H1 (cell line): Measurements from ENCODE around the gene SCART1. TPM values are rescaled to one million over a fixed set of nuclear protein-coding genes. Genes with fewer than 3 reads are reported as not detected.

Experiments used
- CTCF ChIA-PET: fragments of 300-600 bp; sonication (Branson Sonifier 250); formaldehyde crosslinking; loops from one replicate; lab custom pipeline; 2021; ENCODE audit not compliant: partially characterized antibody; lab: Charles Lee
- POLR2A ChIA-PET: fragments of 300-600 bp; sonication (Branson Sonifier 250); formaldehyde crosslinking; loops from one replicate; lab custom pipeline; 2021; ENCODE audit warnings: inconsistent platforms; ENCODE audit not compliant: partially characterized antibody; lab: Charles Lee
- DNase-seq, 2 experiments: peaks; one replicate each; pipeline versions ENCODE4 v3.0.0 to v3.0.0-alpha.2; 2010 to 2022; ENCODE audit warnings: low spot score in 2 of 2, low read depth in 1 of 2, mixed read lengths in 1 of 2
- FAIRE-seq: peaks from 2 replicates; lab custom pipeline; 2011; peaks lifted over from hg19 to GRCh38; lab: Jason Lieb, UNC
- H2AFZ ChIP-seq: 2 replicates; pipeline ENCODE4 v1.8.1; 2012; ENCODE audit warnings: low read length, inconsistent platforms
- H2AK5ac ChIP-seq: 2 replicates; pipeline ENCODE4 v1.6.1; 2013; ENCODE audit warnings: low read depth, low read length
- H2BK120ac ChIP-seq: replicated peaks from 2 replicates; pipeline ENCODE3; 2013; ENCODE audit warnings: low read depth, low read length, inconsistent platforms
- H2BK12ac ChIP-seq: 2 replicates; pipeline ENCODE4 v1.6.1; 2013; ENCODE audit warnings: low read depth, low read length
- H2BK15ac ChIP-seq: 2 replicates; pipeline ENCODE4 v1.6.1; 2013; ENCODE audit warnings: low read length
- H2BK20ac ChIP-seq: 2 replicates; pipeline ENCODE4 v1.6.1; 2013; ENCODE audit warnings: low read length
- H2BK5ac ChIP-seq: 2 replicates; pipeline ENCODE4 v1.6.1; 2013; ENCODE audit warnings: low read depth, low read length
- H3K14ac ChIP-seq: 2 replicates; pipeline ENCODE4 v1.6.1; 2013; ENCODE audit warnings: inconsistent platforms; ENCODE audit not compliant: insufficient read length
- H3K18ac ChIP-seq: 2 replicates; pipeline ENCODE4 v1.6.1; 2013; ENCODE audit warnings: low read length; ENCODE audit errors: extremely low read depth
- H3K23ac ChIP-seq: 2 replicates; pipeline ENCODE4 v1.6.1; 2013; ENCODE audit warnings: inconsistent platforms; ENCODE audit not compliant: insufficient read length
- H3K23me2 ChIP-seq: 2 replicates; pipeline ENCODE4 v1.6.1; 2013; ENCODE audit warnings: low read depth, low read length
- H3K27ac ChIP-seq: 2 replicates; pipeline ENCODE4 v1.6.1; 2011; ENCODE audit warnings: low read depth, low read length, inconsistent platforms
- H3K27me3 ChIP-seq, 4 experiments: replicated peaks in 1 of 4; 1 replicate in 1 of 4; 2 replicates in 3 of 4; pipeline versions ENCODE4 v1.6.1 to v1.8.1; 2011 to 2013; ENCODE audit warnings: low read length in 3 of 4, mild to moderate bottlenecking in 3 of 4, inconsistent platforms in 2 of 4, mixed read lengths in 2 of 4, moderate library complexity in 1 of 4; ENCODE audit not compliant: control insufficient read depth in 3 of 4, insufficient read depth in 3 of 4; ENCODE audit errors: extremely low read depth in 1 of 4
- H3K36me3 ChIP-seq, 4 experiments: 2 replicates each; pipeline versions ENCODE4 v1.6.1 to v1.8.1; 2011 to 2013; ENCODE audit warnings: mild to moderate bottlenecking in 4 of 4, low read length in 3 of 4, moderate library complexity in 2 of 4, control low read depth in 1 of 4, inconsistent platforms in 1 of 4; ENCODE audit not compliant: insufficient read depth in 4 of 4, control insufficient read depth in 2 of 4
- H3K4ac ChIP-seq: replicated peaks from 2 replicates; pipeline ENCODE3; 2013; ENCODE audit warnings: low read length, low read depth, mixed read lengths, inconsistent platforms; ENCODE audit not compliant: insufficient read length
- H3K4me1 ChIP-seq, 4 experiments: replicated peaks in 1 of 4; 1 replicate in 1 of 4; 2 replicates in 3 of 4; pipeline versions ENCODE4 v1.6.1 to v1.8.1; 2011 to 2013; ENCODE audit warnings: low read length in 3 of 4, inconsistent platforms in 2 of 4, mixed read lengths in 1 of 4; ENCODE audit not compliant: insufficient read depth in 4 of 4, control insufficient read depth in 3 of 4
- H3K4me2 ChIP-seq, 2 experiments: 2 replicates each; pipeline versions ENCODE4 v1.6.1 to v1.8.1; 2011 to 2013; ENCODE audit warnings: low read depth in 2 of 2, low read length in 2 of 2, control low read depth in 1 of 2, inconsistent platforms in 1 of 2, mild to moderate bottlenecking in 1 of 2; ENCODE audit not compliant: insufficient read depth in 1 of 2
- H3K4me3 ChIP-seq, 4 experiments: fragments of 200-600, 300-600 bp in 1 of 4; sonication (generic), shearing (Covaris generic), sonication (Bioruptor Twin) in 1 of 4; 2 replicates each; pipeline versions ENCODE4 v1.5.1 to v1.8.1; 2011 to 2016; ENCODE audit warnings: low read length in 4 of 4, low read depth in 3 of 4, control low read depth in 2 of 4, inconsistent platforms in 2 of 4, mild to moderate bottlenecking in 2 of 4, mixed read lengths in 1 of 4, moderate library complexity in 1 of 4; ENCODE audit not compliant: insufficient read depth in 2 of 4; ENCODE audit errors: extremely low read depth in 1 of 4
- H3K56ac ChIP-seq: replicated peaks from 2 replicates; pipeline ENCODE3; 2013; ENCODE audit warnings: low read depth, mild to moderate bottlenecking, mixed read lengths, low read length, inconsistent platforms; ENCODE audit not compliant: insufficient read length
- H3K79me1 ChIP-seq: 2 replicates; pipeline ENCODE4 v1.6.1; 2013; ENCODE audit warnings: low read depth, low read length, control low read depth
- H3K79me2 ChIP-seq, 2 experiments: 2 replicates each; pipeline versions ENCODE4 v1.6.1 to v1.8.1; 2012 to 2013; ENCODE audit warnings: low read length in 2 of 2, mild to moderate bottlenecking in 2 of 2, inconsistent platforms in 1 of 2; ENCODE audit not compliant: insufficient read depth in 2 of 2, control insufficient read depth in 1 of 2
- H3K9ac ChIP-seq, 4 experiments: replicated peaks in 1 of 4; 1 replicate in 1 of 4; 2 replicates in 3 of 4; pipeline versions ENCODE4 v1.6.1 to v1.8.1; 2011 to 2013; ENCODE audit warnings: low read depth in 3 of 4, low read length in 3 of 4, control low read depth in 2 of 4, mild to moderate bottlenecking in 2 of 4, moderate library complexity in 2 of 4, inconsistent platforms in 1 of 4; ENCODE audit errors: extremely low read depth in 1 of 4
- H3K9me3 ChIP-seq, 2 experiments: 2 replicates each; pipeline versions ENCODE4 v1.6.1 to v1.8.1; 2012 to 2013; ENCODE audit warnings: mild to moderate bottlenecking in 2 of 2, moderate library complexity in 2 of 2, control low read depth in 1 of 2, inconsistent platforms in 1 of 2, low read depth in 1 of 2, low read length in 1 of 2, mixed read lengths in 1 of 2; ENCODE audit not compliant: insufficient read depth in 2 of 2
- H4K20me1 ChIP-seq, 2 experiments: replicated peaks in 1 of 2; 2 replicates each; pipeline versions ENCODE3 to v1.8.1; 2011 to 2013; ENCODE audit warnings: inconsistent platforms in 2 of 2, low read length in 2 of 2, mild to moderate bottlenecking in 1 of 2; ENCODE audit not compliant: insufficient read depth in 2 of 2, control insufficient read depth in 1 of 2
- H4K5ac ChIP-seq: 2 replicates; pipeline ENCODE4 v1.6.1; 2013; ENCODE audit warnings: low read length, low read depth, mixed read lengths, inconsistent platforms; ENCODE audit not compliant: insufficient read length
- H4K8ac ChIP-seq: 2 replicates; pipeline ENCODE4 v1.8.0; 2013; ENCODE audit warnings: mild to moderate bottlenecking, moderate library complexity, low read length, inconsistent platforms; ENCODE audit not compliant: insufficient read depth; ENCODE audit errors: extremely low read depth
- H4K91ac ChIP-seq: replicated peaks from 2 replicates; pipeline ENCODE3; 2013; ENCODE audit warnings: low read length, mixed read lengths, inconsistent platforms; ENCODE audit not compliant: insufficient read length
- CEBPB ChIP-seq: IDR thresholded peaks from 2 replicates; pipeline ENCODE4 v1.6.1; 2012; ENCODE audit warnings: low read depth, low read length
- CHD1 ChIP-seq: IDR thresholded peaks from 2 replicates; pipeline ENCODE4 v1.6.1; 2012; ENCODE audit warnings: low read depth, low read length, improper control_type of control experiment
- GTF2F1 ChIP-seq: IDR thresholded peaks from 2 replicates; pipeline ENCODE4 v1.6.1; 2012; ENCODE audit warnings: low read depth, low read length, improper control_type of control experiment, borderline replicate concordance
- MAX ChIP-seq: IDR thresholded peaks from 2 replicates; pipeline ENCODE4 v1.6.1; 2012; ENCODE audit warnings: inconsistent platforms
- POU5F1 ChIP-seq: IDR thresholded peaks from 2 replicates; pipeline ENCODE4 v1.6.1; 2011; ENCODE audit warnings: low read depth, mild to moderate bottlenecking, low read length, moderate library complexity
- RBBP5 ChIP-seq: IDR thresholded peaks from 2 replicates; pipeline ENCODE4 v1.7.1; 2012; ENCODE audit warnings: low read depth, mild to moderate bottlenecking, inconsistent platforms, low read length, moderate library complexity, borderline replicate concordance
- SP4 ChIP-seq: IDR thresholded peaks from 2 replicates; pipeline ENCODE4 v1.6.1; 2012; ENCODE audit warnings: low read length, inconsistent platforms
- TBP ChIP-seq: IDR thresholded peaks from 2 replicates; pipeline ENCODE4 v1.6.1; 2011; ENCODE audit warnings: low read depth, low read length, improper control_type of control experiment
- polyA plus RNA-seq, 7 experiments: library from polyadenylated mRNA; depleted of rRNA in 3 of 7; stranded (reverse) in 5 of 7; unstranded in 2 of 7; fragments of >200 nt in 5 of 7; fragments of 200-250 nt in 2 of 7; gene quantifications; 1 replicate in 5 of 7; 2 replicates in 1 of 7; 4 replicates in 1 of 7; pipeline versions ENCODE4 v1.2.1 to v1.2.3, GENCODE V29; 2011 to 2013; ENCODE audit warnings: missing spikeins in 2 of 7, mixed read lengths in 2 of 7
- total RNA-seq: library from RNA; stranded (reverse); fragmentation: NEBNext Ultra II Directional; extraction: Animal tissue kit (Norgen Biotek cat#: 25700); gene quantifications from 2 replicates; pipeline ENCODE4 v1.2.1, GENCODE V29; 2021
- TF ChIP-seq, protein P1 (sequence below): IDR thresholded peaks from 2 replicates; pipeline ENCODE4 v1.6.1; 2011; ENCODE audit warnings: low read depth, mild to moderate bottlenecking, low read length; ENCODE audit not compliant: insufficient read depth

The SCART1 gene
- total and polyA plus RNA-seq, 2 of the 8 experiments (the other 6 are each of a cell fraction or from before 2014, with no cell fraction given), result 0.14 to 0.19 TPM

GRCh38 chr10:133488354-133488753, 34.6 kb downstream of the SCART1 start:
- no peak overlapping the region for H2BK5ac ChIP-seq
- no peaks in the 10 kb centered on the region for H4K20me1 ChIP-seq
- no peak overlapping the region for H2BK20ac ChIP-seq
- no peak overlapping the region for H4K8ac ChIP-seq
- H3K4me1 ChIP-seq, result no peaks in the 10 kb centered on the region
- no peak overlapping the region for H4K91ac ChIP-seq
- H2BK12ac ChIP-seq, result no peak overlapping the region
- FAIRE-seq (no peak), DNase-seq (no peak)
- H2BK120ac ChIP-seq, result no peak overlapping the region
- H3K79me1 ChIP-seq, result no peaks in the 10 kb centered on the region
- no peak overlapping the region for H3K4ac ChIP-seq
- H4K5ac ChIP-seq, result no peak overlapping the region
- no peak overlapping the region for H3K14ac ChIP-seq
- H3K4me2 ChIP-seq, result no peak overlapping the region
- H3K27ac ChIP-seq, result no peak overlapping the region
- H2AFZ ChIP-seq, result no peak overlapping the region
- no peaks in the 10 kb centered on the region for H3K27me3 ChIP-seq
- H3K36me3 ChIP-seq, result no peaks in the 10 kb centered on the region
- H3K4me3 ChIP-seq, result no peak overlapping the region
- H2BK15ac ChIP-seq, result no peak overlapping the region
- POLR2A ChIA-PET, result no interaction called here
- no peak overlapping the region for H3K18ac ChIP-seq
- no peaks in the 10 kb centered on the region for H3K23me2 ChIP-seq
- H3K9ac ChIP-seq, result no peak overlapping the region
- H3K56ac ChIP-seq, result no peak overlapping the region
- TF ChIP-seq CHD1 (no peak), MAX (no peak), RBBP5 (no peak), SP4 (no peak), GTF2F1 (no peak), TBP (no peak), CEBPB (no peak), POU5F1 (no peak)
- TF ChIP-seq, protein P1, sequence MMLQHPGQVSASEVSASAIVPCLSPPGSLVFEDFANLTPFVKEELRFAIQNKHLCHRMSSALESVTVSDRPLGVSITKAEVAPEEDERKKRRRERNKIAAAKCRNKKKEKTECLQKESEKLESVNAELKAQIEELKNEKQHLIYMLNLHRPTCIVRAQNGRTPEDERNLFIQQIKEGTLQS, result no peak
- no peak overlapping the region for H3K23ac ChIP-seq
- CTCF ChIA-PET, result no interaction called here
- H3K9me3 ChIP-seq, result peaks cover 47 to 52% of the 10 kb centered on the region in 2 experiments
- no peaks in the 10 kb centered on the region for H3K79me2 ChIP-seq
- H2AK5ac ChIP-seq, result no peak overlapping the region
